Memory B cell (primary cell): Measurements from ENCODE around the gene FHIT.

ENCODE experiments used
- ATAC-seq: fragments of 150-1000 bp; cut with Tn5 transposase; 2 replicates; pipeline ENCODE4 v1.10.0; 2021; ENCODE audit warnings: low read depth, mild to moderate bottlenecking, moderate library complexity
- DNase-seq, 2 donors: peaks; one replicate each; pipeline ENCODE4 v3.0.0; 2022; ENCODE audit warnings: low spot score in 2 of 2
- H3K27ac Mint-ChIP-seq: one replicate; pipeline ENCODE4 v1.8.0; 2022; ENCODE audit warnings: mild to moderate bottlenecking, moderate library complexity, mixed read lengths
- H3K27me3 Mint-ChIP-seq: one replicate; pipeline ENCODE4 v1.8.0; 2022; ENCODE audit warnings: mixed read lengths
- H3K36me3 Mint-ChIP-seq: one replicate; pipeline ENCODE4 v1.8.0; 2022; ENCODE audit warnings: mild to moderate bottlenecking, mixed read lengths
- H3K4me1 Mint-ChIP-seq: one replicate; pipeline ENCODE4 v1.8.0; 2022; ENCODE audit warnings: mixed read lengths
- H3K4me3 Mint-ChIP-seq: one replicate; pipeline ENCODE4 v1.8.0; 2022; ENCODE audit warnings: mild to moderate bottlenecking, moderate library complexity, mixed read lengths
- H3K9me3 Mint-ChIP-seq: one replicate; pipeline ENCODE4 v1.8.0; 2022; ENCODE audit warnings: mixed read lengths

The FHIT gene

DNA sequence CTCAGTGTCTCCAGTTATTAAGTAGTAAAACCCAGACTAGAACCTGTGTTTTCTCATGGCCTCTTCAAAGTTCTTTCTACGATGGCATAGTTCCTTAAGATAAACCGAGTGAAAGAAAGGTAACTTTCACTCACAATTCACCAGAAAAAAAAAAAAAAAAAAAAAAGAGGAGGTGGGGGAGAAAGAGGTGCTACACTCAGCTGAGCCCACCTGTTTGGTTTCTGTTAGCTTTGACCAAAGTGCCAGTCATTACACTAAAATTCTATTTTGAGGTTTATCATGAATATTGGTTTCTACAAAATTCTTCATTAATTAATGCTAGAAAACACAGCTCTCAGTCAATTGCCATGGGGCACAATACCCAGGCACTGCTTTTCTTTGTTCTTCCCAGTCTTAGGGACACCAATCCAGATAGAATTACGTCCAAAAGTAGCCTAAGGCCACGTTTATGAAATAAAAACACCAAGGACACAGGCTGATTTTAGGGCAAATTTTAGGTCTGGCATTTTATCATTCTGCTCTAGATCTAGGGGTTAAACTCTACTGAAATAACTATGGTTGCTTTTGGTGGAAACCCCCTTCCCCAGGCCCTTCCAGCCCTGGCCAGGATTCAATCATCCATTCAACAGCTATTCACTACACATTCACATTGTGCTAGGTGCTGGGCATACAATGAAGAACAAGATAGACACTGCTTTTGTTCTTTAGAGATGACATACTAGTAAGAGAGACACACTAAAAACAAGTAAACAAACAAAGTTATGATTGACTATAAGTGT is 1097.8 kb downstream of the FHIT start:
- H3K4me3 Mint-ChIP-seq = no peak overlapping the region
- no peak for ATAC-seq
- H3K9me3 Mint-ChIP-seq = no peaks in the 10 kb centered on the region
- H3K36me3 Mint-ChIP-seq = no peaks in the 10 kb centered on the region
- no peak overlapping the region for H3K27ac Mint-ChIP-seq
- no peaks in the 10 kb centered on the region for H3K27me3 Mint-ChIP-seq
- no peaks in the 10 kb centered on the region for H3K4me1 Mint-ChIP-seq
- DNase-seq = no peak

DNA sequence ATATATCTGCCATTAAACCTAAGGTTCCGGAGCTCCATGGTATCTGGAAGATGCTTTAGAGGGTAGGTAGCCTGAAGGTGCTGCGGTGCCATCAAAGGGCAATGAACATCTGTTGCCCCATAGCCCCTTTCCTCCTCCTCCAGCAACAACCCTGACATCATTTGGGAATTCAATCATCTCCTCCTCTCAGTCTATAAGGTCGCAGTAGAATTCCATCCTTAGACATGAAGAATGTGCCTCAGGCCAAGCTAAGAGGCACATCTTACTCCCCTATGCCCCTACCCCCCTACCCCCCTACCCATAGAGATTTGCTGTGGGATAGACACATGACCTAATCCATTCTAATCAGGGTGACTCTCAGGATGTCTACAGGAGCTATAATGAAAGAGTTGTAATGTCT is 1101.8 kb downstream of the FHIT start:
- Mint-ChIP-seq H3K27ac (no peak overlapping the region), H3K9me3 (no peaks in the 10 kb centered on the region), H3K4me3 (no peak overlapping the region), H3K4me1 (no peaks in the 10 kb centered on the region), H3K36me3 (no peaks in the 10 kb centered on the region), H3K27me3 (no peaks in the 10 kb centered on the region)
- DNase-seq (no peak), ATAC-seq (no peak)

DNA sequence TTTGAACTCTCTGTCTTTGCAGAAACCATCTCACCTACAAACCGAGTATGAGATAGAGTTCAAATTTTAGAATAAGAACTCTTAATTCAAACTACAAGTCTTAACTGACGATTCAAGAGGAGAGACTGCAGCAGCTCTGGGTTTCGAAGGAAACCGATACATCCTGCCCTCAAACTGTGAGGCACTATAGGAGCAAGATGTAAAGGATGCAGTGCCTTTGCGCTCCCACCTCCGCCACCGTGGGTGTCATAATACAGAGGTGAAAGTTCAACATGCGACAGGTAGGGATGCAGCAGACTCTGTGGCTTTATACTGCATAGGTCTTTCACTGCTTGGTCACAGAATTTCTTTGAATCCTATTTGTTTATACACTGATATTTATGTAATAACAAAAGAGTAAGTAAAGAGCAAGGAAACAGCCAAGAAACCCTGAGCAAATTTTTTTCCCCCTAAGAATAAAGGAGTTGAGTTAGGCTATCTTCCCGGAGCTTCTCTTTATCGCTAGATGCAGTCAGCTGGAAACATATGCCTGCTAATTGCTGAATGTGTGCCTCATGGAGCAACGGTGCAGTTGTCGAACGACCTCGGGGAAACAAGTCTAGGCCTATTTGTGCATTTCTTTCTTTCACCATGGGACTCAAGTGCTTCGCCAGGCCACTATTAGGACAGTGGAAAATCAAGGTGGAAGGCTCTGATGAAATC is 1103.9 kb downstream of the FHIT start:
- ATAC-seq = no peak
- Mint-ChIP-seq H3K4me1 (no peaks in the 10 kb centered on the region), H3K4me3 (no peak overlapping the region), H3K9me3 (no peaks in the 10 kb centered on the region), H3K27ac (no peak overlapping the region), H3K36me3 (no peaks in the 10 kb centered on the region), H3K27me3 (no peaks in the 10 kb centered on the region)
- DNase-seq = no peak

DNA sequence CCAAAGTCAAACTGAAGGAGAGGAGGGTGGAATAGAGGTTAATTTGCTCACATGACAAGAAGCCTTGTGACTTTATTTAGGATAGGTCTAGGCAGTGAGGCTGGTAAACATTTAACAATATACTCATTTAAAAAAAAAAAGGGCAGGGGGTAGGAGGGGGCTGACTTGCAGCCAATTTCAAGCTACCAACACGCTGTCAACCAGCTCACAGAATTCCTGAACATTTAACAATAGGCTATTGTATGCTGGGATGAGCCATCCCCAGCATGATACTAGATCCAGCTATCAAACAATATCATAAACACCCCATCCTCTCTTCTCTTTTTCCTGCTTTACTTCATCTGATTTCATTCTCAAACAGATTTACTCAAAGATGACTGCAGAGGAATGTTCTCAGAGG is 1105.1 kb downstream of the FHIT start:
- no peaks in the 10 kb centered on the region for H3K4me1 Mint-ChIP-seq
- ATAC-seq = no peak

DNA sequence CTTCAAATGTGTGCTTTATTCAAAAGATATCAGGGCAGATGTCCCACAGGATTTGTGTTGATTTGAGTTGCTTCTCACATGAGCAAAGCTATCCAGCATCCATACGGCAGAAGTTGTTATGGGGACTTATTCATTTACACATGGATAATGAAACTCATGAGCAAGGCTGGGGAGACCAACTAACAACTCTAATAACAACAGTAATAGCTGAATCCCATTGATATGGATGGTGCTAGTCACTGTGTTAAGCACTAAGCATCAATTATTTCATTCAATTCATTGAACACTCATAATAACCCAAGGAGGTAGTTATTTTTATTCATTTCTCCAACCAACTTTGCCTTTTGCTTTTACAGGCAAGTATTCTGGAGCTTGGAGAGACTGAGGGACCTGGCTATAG is 1107.2 kb downstream of the FHIT start:
- no peaks in the 10 kb centered on the region for H3K27me3 Mint-ChIP-seq
- no peaks in the 10 kb centered on the region for H3K36me3 Mint-ChIP-seq
- DNase-seq (no peak), ATAC-seq (no peak)
- no peak overlapping the region for H3K4me3 Mint-ChIP-seq
- H3K9me3 Mint-ChIP-seq = no peaks in the 10 kb centered on the region
- no peak overlapping the region for H3K27ac Mint-ChIP-seq
- no peaks in the 10 kb centered on the region for H3K4me1 Mint-ChIP-seq

More for the DNA sequence above, 1105.1 kb downstream of the FHIT start:
- H3K27me3 Mint-ChIP-seq = no peaks in the 10 kb centered on the region
- no peak overlapping the region for H3K27ac Mint-ChIP-seq
- no peaks in the 10 kb centered on the region for H3K36me3 Mint-ChIP-seq
- no peaks in the 10 kb centered on the region for H3K9me3 Mint-ChIP-seq
- no peak for DNase-seq
- H3K4me3 Mint-ChIP-seq = no peak overlapping the region

DNA sequence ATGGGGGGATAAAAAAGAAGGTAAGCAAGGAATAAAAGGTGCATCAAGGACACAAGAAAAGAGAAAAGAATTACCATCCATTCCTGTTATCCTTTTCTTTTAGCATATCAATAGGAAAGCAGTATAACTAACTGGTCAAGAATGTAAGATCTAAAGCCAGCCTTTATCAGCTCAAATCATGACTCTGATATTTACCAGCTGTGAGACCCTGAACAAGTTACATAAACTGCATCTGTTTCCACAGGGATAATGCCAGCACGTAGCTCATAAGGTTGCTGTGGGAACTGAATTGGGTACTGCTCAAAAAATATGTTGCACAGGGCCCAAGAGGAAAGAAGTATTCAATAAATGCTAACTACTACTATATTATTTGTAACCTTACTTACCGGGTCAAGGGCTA is 1109.2 kb downstream of the FHIT start:
- H3K4me1 Mint-ChIP-seq = no peaks in the 10 kb centered on the region
- no peaks in the 10 kb centered on the region for H3K27me3 Mint-ChIP-seq
- H3K36me3 Mint-ChIP-seq = no peaks in the 10 kb centered on the region
- DNase-seq = no peak
- H3K27ac Mint-ChIP-seq = no peak overlapping the region
- H3K4me3 Mint-ChIP-seq = no peak overlapping the region
- H3K9me3 Mint-ChIP-seq = no peaks in the 10 kb centered on the region
- ATAC-seq = no peak

DNA sequence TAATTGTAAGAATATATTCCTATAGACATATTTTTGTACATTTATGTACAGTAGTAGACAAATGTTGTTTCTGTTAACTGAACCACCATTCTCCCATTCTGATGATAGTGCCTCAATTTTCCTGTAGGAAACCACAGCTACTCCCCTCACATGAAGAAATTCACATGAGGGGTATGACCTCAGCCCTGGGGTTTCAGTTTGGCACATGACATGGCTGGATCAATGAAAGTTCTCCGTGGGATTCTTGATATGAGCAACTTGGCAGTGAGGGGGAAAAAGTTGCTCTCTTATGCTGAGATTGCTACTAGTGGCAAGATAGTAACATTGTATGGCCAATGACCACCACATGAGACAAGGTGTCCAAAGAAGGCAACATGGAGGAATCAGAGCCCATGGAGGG is 1111.1 kb downstream of the FHIT start:
- Mint-ChIP-seq H3K9me3 (no peaks in the 10 kb centered on the region), H3K36me3 (no peaks in the 10 kb centered on the region), H3K27me3 (peaks cover 3% of the 10 kb centered on the region), H3K4me1 (no peaks in the 10 kb centered on the region), H3K4me3 (no peak overlapping the region), H3K27ac (no peak overlapping the region)
- DNase-seq = no peak
- no peak for ATAC-seq

DNA sequence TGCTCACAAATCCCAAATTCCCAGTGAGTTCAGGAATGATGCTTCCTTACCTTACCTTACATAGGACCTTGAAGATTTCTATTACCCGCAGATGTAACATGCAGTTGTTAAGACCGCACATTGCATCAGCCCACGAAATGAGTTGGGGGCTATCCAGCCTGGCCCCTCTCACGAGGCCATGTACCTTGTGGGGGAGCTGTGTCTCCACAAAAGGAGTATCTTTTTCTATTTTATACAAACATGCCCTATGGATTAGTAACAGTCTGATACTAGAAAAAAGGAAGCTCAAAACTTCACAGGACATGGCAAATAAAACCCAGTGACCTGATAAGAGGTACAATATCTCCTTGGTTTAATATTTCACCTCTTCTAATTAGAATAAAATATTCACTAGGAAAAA is 1114.7 kb downstream of the FHIT start:
- Mint-ChIP-seq H3K4me3 (no peak overlapping the region), H3K9me3 (no peaks in the 10 kb centered on the region), H3K27ac (no peak overlapping the region), H3K36me3 (no peaks in the 10 kb centered on the region), H3K4me1 (no peaks in the 10 kb centered on the region), H3K27me3 (peaks cover 3% of the 10 kb centered on the region)
- ATAC-seq (no peak), DNase-seq (no peak)

DNA sequence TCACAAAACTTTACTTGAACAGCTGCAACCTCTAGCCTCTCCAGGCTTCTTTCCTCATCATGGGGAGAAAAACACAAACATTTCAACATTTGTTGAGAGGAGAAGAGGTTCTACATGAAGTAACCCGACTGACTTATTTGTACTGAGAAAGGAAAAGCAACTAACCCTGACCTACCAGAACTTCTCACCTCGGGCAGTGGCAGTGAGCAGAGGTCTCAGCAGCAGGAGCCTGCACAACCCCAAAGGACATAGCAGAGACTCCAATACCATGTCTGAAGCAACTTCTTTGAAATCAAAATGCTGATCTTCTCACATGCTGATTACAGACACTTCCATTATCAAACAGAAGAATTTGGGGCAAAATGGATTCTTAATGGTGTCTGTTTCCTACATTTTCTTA is 1115.8 kb downstream of the FHIT start:
- no peaks in the 10 kb centered on the region for H3K36me3 Mint-ChIP-seq

DNA sequence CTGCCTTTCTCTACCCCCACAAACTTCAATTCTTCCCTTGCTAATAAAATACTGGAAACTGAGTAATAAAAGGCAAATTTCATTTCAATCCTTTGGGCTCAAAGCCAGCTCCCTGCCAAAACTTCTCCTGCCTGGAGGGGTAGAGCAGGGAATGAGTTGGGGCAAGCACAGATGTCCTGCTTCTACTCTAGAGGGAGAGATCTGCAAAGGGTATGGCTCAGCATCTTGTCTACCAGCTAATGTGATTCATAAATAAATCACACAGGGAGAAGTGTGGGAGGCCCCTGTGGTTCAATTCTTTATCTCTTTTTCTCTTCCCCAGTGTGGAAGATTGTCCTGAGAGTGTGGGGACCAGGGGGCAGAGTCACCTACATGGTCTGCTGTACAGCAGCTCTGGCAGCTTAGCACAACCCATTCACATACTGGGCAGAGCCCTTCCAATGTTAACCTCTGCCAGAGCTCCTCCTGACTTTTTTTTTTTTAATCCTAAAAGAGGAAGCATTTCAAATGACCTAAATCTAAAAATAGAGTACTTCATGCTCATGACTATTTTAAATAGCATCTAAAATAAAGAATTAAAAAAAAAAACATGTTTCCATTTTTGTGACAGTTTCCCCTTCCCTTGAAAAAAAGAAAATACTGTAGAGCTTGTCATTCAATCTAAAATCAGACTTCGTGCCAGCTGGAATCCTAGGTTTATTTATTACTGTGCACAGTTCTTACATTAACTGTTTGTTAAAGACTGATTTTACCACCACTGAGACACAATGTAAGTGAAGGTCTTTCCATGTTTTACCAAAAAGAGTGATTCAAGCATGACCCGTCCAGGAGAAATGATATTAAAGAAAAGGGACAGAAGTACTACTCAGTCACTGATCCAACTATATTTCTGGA is 1117.7 kb downstream of the FHIT start:
- H3K9me3 Mint-ChIP-seq = no peaks in the 10 kb centered on the region
- peaks cover 3% of the 10 kb centered on the region for H3K27me3 Mint-ChIP-seq
- H3K36me3 Mint-ChIP-seq = no peaks in the 10 kb centered on the region
- no peak overlapping the region for H3K4me3 Mint-ChIP-seq
- no peaks in the 10 kb centered on the region for H3K4me1 Mint-ChIP-seq
- DNase-seq = no peak
- no peak overlapping the region for H3K27ac Mint-ChIP-seq
- no peak for ATAC-seq

More for the DNA sequence above, 1115.8 kb downstream of the FHIT start:
- Mint-ChIP-seq H3K27me3 (peaks cover 3% of the 10 kb centered on the region), H3K27ac (no peak overlapping the region), H3K9me3 (no peaks in the 10 kb centered on the region), H3K4me3 (no peak overlapping the region), H3K4me1 (no peaks in the 10 kb centered on the region)
- DNase-seq = no peak
- no peak for ATAC-seq

DNA sequence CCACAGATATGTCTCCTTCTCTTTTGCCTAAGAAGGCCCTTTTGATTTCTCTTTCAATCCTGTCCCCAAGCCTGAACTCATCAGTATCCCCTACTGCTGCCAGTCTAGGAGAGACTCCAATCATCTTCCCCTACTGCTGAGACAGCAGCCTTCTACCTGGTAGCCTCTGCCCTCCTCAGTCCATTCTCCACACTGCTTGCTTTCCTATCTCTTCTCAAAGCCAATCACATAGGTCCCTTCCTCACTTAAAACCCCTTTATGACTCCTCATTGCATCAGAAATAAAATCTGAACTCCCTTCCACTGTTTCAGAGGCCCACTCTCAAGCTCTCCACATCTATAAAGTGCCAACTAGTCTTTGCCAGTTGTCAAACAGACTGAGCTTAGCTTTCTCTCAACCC is 1119.6 kb downstream of the FHIT start:
- DNase-seq (no peak), ATAC-seq (no peak)
- no peaks in the 10 kb centered on the region for H3K36me3 Mint-ChIP-seq
- no peaks in the 10 kb centered on the region for H3K9me3 Mint-ChIP-seq
- no peak overlapping the region for H3K4me3 Mint-ChIP-seq
- no peak overlapping the region for H3K27ac Mint-ChIP-seq
- no peaks in the 10 kb centered on the region for H3K4me1 Mint-ChIP-seq
- peaks cover 3% of the 10 kb centered on the region for H3K27me3 Mint-ChIP-seq

DNA sequence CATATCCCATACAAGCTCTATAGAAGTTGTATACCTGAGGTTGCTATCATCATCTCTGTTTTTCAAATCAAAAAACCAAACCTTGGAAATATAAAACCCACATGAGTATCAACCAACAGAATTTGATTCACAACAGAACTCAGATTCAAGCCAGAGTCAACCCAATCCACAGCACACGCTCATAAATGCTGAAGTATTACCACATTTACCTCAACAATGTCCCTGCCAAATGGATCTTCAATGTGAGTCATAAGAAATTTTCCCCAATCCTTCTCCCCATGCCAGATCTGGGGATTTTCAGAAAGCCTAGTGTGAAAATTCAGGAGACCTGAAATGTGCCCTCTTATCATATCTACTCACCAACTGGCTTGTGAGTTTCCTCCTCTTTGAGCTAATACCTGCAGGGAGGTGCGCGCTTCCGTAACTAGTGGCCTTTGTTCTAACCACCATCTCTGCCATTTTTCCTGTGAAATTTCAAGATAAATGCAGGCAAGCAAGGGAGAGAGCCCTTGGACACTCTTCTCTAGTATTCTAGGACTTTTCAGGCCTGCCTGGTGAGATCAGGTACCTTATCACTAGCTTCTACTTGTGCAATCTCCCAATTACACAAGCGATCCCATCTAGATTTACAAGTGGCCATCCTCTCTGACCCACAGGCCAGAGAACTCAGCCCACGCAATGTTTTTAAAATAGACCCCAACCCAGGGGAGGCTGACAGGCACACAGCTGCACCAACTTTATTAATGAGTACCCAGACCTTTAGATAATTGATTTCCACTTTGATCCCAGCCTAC is 1124.5 kb downstream of the FHIT start:
- DNase-seq = no peak
- no peak for ATAC-seq
- no peak overlapping the region for H3K27ac Mint-ChIP-seq

DNA sequence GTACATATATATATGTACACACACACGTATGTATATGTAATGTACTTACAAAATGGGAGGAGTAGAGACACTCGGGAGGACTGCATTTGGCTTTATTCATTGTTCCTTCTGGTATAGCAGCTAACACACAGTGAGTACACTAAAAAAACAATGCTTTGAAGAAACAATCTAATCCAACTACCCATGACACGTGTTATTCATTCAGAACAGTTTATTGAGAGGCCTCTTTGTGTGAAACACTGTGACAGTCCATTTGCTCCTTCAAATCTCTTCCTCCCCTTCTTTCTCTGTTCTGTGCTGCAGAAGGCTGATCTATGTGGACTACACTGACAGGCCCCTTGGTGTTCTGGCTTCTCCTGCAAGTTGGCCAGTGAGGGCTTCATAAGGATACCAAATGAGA is 1125.6 kb downstream of the FHIT start:
- ATAC-seq = no peak
- H3K4me1 Mint-ChIP-seq = no peaks in the 10 kb centered on the region
- no peaks in the 10 kb centered on the region for H3K36me3 Mint-ChIP-seq
- DNase-seq = no peak
- no peak overlapping the region for H3K27ac Mint-ChIP-seq
- no peak overlapping the region for H3K4me3 Mint-ChIP-seq
- H3K9me3 Mint-ChIP-seq = no peaks in the 10 kb centered on the region
- H3K27me3 Mint-ChIP-seq = no peaks in the 10 kb centered on the region

More for the DNA sequence above, 1124.5 kb downstream of the FHIT start:
- Mint-ChIP-seq H3K4me1 (no peaks in the 10 kb centered on the region), H3K36me3 (no peaks in the 10 kb centered on the region), H3K9me3 (no peaks in the 10 kb centered on the region), H3K4me3 (no peak overlapping the region), H3K27me3 (no peaks in the 10 kb centered on the region)
